NCI-H748 treated with DMSO at 0.1 percent for 48 hours (cell line): Measurements from ENCODE around the gene FBXO31.

ENCODE experiments used
- DNase-seq: peaks from one replicate; lab custom pipeline; 2025; lab: John Stamatoyannopoulos, UW

FBXO31 gene

GRCh38 chr16:87383505-87384161, at the start of gene FBXO31:
FBXO31 (minus strand) TSS chr16:87383776; CDS start chr16:87383744, 32 bp downstream.
- DNase-seq, result peak; percentile 37

GRCh38 chr16:87432330-87432915, 48.8 kb upstream of the FBXO31 start:
- no peak for DNase-seq

GRCh38 chr16:87431926-87432325, 48.4 kb upstream of the FBXO31 start:
- DNase-seq, result no peak

GRCh38 chr16:87426423-87427215, 43.0 kb upstream of the FBXO31 start:
- DNase-seq, result no peak

- DNase-seq, result no peak
Observed at GRCh38 chr16:87425941-87426340, 42.4 kb upstream of the FBXO31 start.

GRCh38 chr16:87424266-87424665, 40.7 kb upstream of the FBXO31 start:
- DNase-seq, result no peak

GRCh38 chr16:87423429-87423828, 39.9 kb upstream of the FBXO31 start:
- DNase-seq, result no peak

GRCh38 chr16:87422106-87422505, 38.5 kb upstream of the FBXO31 start:
- no peak for DNase-seq

GRCh38 chr16:87421003-87421912, 37.7 kb upstream of the FBXO31 start:
- no peak for DNase-seq

- DNase-seq, result no peak
Observed at GRCh38 chr16:87420026-87421002, 36.7 kb upstream of the FBXO31 start.

- no peak for DNase-seq
Observed at GRCh38 chr16:87418644-87419043, 35.1 kb upstream of the FBXO31 start.

GRCh38 chr16:87418216-87418615, 34.6 kb upstream of the FBXO31 start:
- no peak for DNase-seq

- DNase-seq, result no peak
Observed at GRCh38 chr16:87417528-87417910, 33.9 kb upstream of the FBXO31 start.

GRCh38 chr16:87416826-87417527, 33.4 kb upstream of the FBXO31 start:
- no peak for DNase-seq

GRCh38 chr16:87415441-87415840, 31.9 kb upstream of the FBXO31 start:
- DNase-seq, result no peak

- no peak for DNase-seq
Observed at GRCh38 chr16:87414251-87414680, 30.7 kb upstream of the FBXO31 start.

GRCh38 chr16:87412996-87413421, 29.4 kb upstream of the FBXO31 start:
- no peak for DNase-seq

GRCh38 chr16:87412371-87412995, 28.9 kb upstream of the FBXO31 start:
- DNase-seq, result no peak

GRCh38 chr16:87411375-87412271, 28.0 kb upstream of the FBXO31 start:
- no peak for DNase-seq
